ENCODE measurements around the gene EIF2S3.

DNA sequence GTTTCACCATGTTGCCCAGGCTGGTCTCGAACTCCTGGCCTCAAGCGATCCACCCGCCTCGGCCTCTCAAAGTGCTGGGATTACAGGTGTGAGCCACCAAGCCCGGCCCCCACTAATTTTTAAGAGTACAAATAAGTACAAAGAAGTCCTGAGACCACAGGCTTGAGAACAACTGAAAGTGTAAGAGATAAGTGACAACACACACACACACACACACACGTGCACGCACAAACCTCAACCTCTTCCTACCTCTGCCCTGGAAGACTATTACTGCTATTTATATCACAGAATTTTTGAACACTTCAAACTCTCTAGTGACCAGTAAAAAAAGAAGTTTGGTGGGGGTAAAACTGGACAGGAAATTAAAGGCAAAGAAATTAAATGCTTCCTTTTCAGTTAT is 35.3 kb upstream of the EIF2S3 start:
- TF ChIP-seq, protein P1, sequence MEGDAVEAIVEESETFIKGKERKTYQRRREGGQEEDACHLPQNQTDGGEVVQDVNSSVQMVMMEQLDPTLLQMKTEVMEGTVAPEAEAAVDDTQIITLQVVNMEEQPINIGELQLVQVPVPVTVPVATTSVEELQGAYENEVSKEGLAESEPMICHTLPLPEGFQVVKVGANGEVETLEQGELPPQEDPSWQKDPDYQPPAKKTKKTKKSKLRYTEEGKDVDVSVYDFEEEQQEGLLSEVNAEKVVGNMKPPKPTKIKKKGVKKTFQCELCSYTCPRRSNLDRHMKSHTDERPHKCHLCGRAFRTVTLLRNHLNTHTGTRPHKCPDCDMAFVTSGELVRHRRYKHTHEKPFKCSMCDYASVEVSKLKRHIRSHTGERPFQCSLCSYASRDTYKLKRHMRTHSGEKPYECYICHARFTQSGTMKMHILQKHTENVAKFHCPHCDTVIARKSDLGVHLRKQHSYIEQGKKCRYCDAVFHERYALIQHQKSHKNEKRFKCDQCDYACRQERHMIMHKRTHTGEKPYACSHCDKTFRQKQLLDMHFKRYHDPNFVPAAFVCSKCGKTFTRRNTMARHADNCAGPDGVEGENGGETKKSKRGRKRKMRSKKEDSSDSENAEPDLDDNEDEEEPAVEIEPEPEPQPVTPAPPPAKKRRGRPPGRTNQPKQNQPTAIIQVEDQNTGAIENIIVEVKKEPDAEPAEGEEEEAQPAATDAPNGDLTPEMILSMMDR (IDR thresholded peaks at IDR 0.05; ENCODE audit: low read depth, low read length), result no peak
- TF ChIP-seq EZH2phosphoT487 (IDR thresholded peaks at IDR 0.05; ENCODE audit: low read depth), result no peak

Data from OCI-LY3 (cell line).